Cardiac muscle cell (in vitro differentiated cells and primary cell): ENCODE data around the gene CACNA1S. TPM values are rescaled to one million over a fixed set of nuclear protein-coding genes. Genes with fewer than 3 reads are reported as not detected.

Experiments
- DNase-seq, 2 donors: peaks; one replicate each; pipeline versions ENCODE4 v3.0.0 to v3.0.0-alpha.2; 2010 to 2017; ENCODE audit warnings: low read depth in 1 of 2, low spot score in 1 of 2
- H3K27ac ChIP-seq: fragments of 200-600 bp; sonication (generic); 2 replicates; pipeline ENCODE4 v1.5.1; 2016
- H3K27me3 ChIP-seq: fragments of 200-600 bp; sonication (generic); 2 replicates; pipeline ENCODE4 v1.6.0; 2016; ENCODE audit warnings: control low read depth
- H3K36me3 ChIP-seq: fragments of 200-600 bp; sonication (generic); 2 replicates; pipeline ENCODE4 v1.5.1; 2016; ENCODE audit warnings: control low read depth
- H3K4me1 ChIP-seq: fragments of 200-600 bp; sonication (generic); 2 replicates; pipeline ENCODE4 v1.8.1; 2017; ENCODE audit warnings: low read depth, mild to moderate bottlenecking, mixed run types
- H3K4me3 ChIP-seq: fragments of 200-600 bp; sonication (generic); 2 replicates; pipeline ENCODE4 v1.5.1; 2016; ENCODE audit warnings: mild to moderate bottlenecking
- H3K9me3 ChIP-seq: fragments of 200-600 bp; sonication (generic); 2 replicates; pipeline ENCODE4 v1.5.1; 2017; ENCODE audit warnings: low read depth, mild to moderate bottlenecking, control low read depth
- CTCF ChIP-seq: IDR thresholded peaks from 2 replicates; pipeline ENCODE4 v1.5.1; 2012; ENCODE audit warnings: low read depth, mild to moderate bottlenecking, low read length
- polyA plus RNA-seq: library from polyadenylated mRNA; unstranded; fragments of >200 nt; fragmentation: Nextera tagmentation; extraction: Ambion mirVana; gene quantifications from 2 replicates; pipeline ENCODE4 v1.2.1, GENCODE V29; 2016
- total RNA-seq: library from RNA; depleted of rRNA; stranded (reverse); fragments of >200 nt; gene quantifications from 2 replicates; pipeline ENCODE4 v1.2.3, GENCODE V29; 2016

Gene CACNA1S
- total and polyA plus RNA-seq, 2 experiments from 2014 or later = 0.30 TPM; not detected in 1

DNA sequence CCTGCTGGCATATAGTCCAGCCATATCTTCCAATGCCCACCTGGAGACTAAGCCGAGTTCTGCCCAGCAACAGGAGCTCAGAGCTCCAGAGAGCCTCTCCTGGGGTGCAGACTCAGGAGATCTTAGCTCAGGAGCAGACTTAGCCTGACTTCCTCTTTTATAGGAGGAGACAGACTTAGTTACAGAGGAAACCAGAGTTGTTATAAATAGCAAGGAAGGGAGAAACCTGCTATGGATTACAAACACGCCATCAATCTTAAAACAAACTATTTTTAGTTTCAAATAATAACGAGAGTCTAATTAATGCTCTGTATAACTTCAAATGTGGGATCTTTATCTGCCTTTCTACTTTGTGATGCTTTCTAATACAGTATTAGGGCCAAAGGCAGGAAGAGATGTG, 85.4 kb downstream of the CACNA1S start:
- Histone ChIP-seq H3K36me3 (no peaks in the 10 kb centered on the region), H3K27ac (no peak overlapping the region), H3K27me3 (peaks cover 14% of the 10 kb centered on the region), H3K9me3 (no peaks in the 10 kb centered on the region), H3K4me1 (peaks cover 6% of the 10 kb centered on the region), H3K4me3 (no peak overlapping the region)
- DNase-seq = no peak
- no peak for TF ChIP-seq CTCF

GRCh38 chr1:201026234-201026633, 86.0 kb downstream of the CACNA1S start:
- Histone ChIP-seq H3K9me3 (no peaks in the 10 kb centered on the region), H3K4me3 (no peak overlapping the region), H3K27me3 (peaks cover 16% of the 10 kb centered on the region), H3K27ac (no peak overlapping the region), H3K36me3 (no peaks in the 10 kb centered on the region), H3K4me1 (peaks cover 7% of the 10 kb centered on the region)
- DNase-seq = no peak
- TF ChIP-seq CTCF = no peak

- peak; percentile 30 to 45 for DNase-seq
- H3K9me3 ChIP-seq = no peaks in the 10 kb centered on the region
- no peak overlapping the region for H3K27ac ChIP-seq
- peaks cover 16% of the 10 kb centered on the region for H3K27me3 ChIP-seq
- TF ChIP-seq CTCF = peak; percentile 48
- H3K36me3 ChIP-seq = no peaks in the 10 kb centered on the region
- H3K4me3 ChIP-seq = no peak overlapping the region
- H3K4me1 ChIP-seq = peaks cover 7% of the 10 kb centered on the region
These were observed 86.6 kb downstream of the CACNA1S start for GRCh38 chr1:201025571-201026002.

GRCh38 chr1:201024625-201024998, 87.6 kb downstream of the CACNA1S start:
- Histone ChIP-seq H3K9me3 (no peaks in the 10 kb centered on the region), H3K36me3 (no peaks in the 10 kb centered on the region), H3K4me3 (no peak overlapping the region), H3K4me1 (peaks cover 7% of the 10 kb centered on the region), H3K27me3 (peaks cover 16% of the 10 kb centered on the region), H3K27ac (no peak overlapping the region)
- DNase-seq = no peak
- TF ChIP-seq CTCF = no peak

DNA sequence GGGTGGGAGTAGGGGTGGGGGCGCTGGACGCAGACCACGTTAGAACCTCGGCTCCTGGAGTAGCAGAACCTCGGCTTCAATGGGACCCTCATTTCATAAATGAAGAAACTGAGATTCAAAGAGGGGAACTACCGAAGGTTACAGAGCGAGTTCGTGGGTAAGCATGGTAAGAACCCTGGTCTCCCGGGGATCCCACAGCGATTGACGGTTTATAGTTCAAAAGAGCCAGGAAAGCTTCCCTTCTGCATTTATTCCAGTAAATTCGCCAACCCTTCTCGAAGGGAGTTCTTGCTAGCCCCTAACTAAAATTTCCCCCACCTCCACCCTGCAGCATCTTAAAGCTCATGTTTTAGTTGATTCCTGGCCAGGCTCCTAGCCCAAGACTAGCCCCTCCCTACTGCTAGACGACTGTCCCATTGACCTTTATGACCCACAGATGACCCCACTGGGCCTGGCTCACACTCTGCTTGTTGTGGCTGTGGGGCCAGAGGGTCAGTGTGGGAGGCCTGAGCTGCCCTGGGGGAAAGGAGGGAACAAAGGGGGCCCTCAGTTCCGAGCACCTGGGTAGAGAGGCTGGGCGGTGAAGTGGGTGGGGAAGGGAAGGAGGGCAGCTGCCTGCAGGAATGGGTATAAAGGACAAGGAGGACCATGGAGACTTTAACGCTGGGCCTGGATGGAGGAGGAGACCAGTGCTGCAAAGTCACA, 88.2 kb downstream of the CACNA1S start:
- no peak for DNase-seq
- Histone ChIP-seq H3K27me3 (peaks cover 16% of the 10 kb centered on the region), H3K36me3 (no peaks in the 10 kb centered on the region), H3K27ac (no peak overlapping the region), H3K4me3 (peak overlapping the region; percentile 64), H3K9me3 (no peaks in the 10 kb centered on the region), H3K4me1 (peaks cover 7% of the 10 kb centered on the region)
- TF ChIP-seq CTCF = no peak
